ENCODE measurements around the gene DPP4. TPM values are rescaled to one million over a fixed set of nuclear protein-coding genes. Genes with fewer than 3 reads are reported as not detected.

The DPP4 gene
- total RNA-seq, 1 experiment from 2014 or later, result 2.8 TPM

DNA sequence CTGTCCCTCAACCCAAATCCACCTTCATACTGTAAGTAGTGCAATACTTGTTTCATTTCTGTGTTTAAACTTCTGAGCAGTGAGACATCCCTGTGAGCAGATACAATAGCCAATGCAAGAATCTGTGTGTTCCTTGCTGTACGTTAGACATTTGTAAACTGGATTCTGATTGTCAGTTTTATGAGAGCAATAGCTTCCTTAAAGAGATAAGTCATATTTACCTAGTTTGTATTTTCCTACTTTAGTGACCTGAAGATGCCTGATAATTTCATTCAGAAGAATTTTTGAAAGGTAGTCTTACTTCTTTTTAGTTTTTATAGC lies 90.7 kb downstream of the DPP4 start:
- no peak overlapping the region for H3K27ac ChIP-seq (ENCODE audit: insufficient read length, low read depth, low read length)
- no peaks in the 10 kb centered on the region for H3K9me3 Mint-ChIP-seq

More for the DNA sequence above, 90.7 kb downstream of the DPP4 start:
- DNase-seq, result no peak
- H3K4me3 Mint-ChIP-seq, result no peak overlapping the region
- Histone ChIP-seq H4K20me1 (ENCODE audit: control insufficient read depth, insufficient read depth, insufficient read length) (no peaks in the 10 kb centered on the region), H3K4me1 (ENCODE audit: insufficient read depth, low read length) (no peaks in the 10 kb centered on the region), H3K79me2 (ENCODE audit: insufficient read depth, low read length) (no peaks in the 10 kb centered on the region), H2AK5ac (ENCODE audit: insufficient read length, low read length) (no peak overlapping the region), H4K5ac (ENCODE audit: insufficient read length, low read depth, low read length) (no peak overlapping the region), H3K23me2 (ENCODE audit: insufficient read length, low read depth, low read length, poor library complexity, severe bottlenecking) (no peaks in the 10 kb centered on the region), H3K18ac (ENCODE audit: insufficient read length, low read depth, low read length) (no peak overlapping the region), H3K4ac (ENCODE audit: low read depth, low read length) (no peak overlapping the region), H3K27me3 (ENCODE audit: insufficient read depth, low read length) (no peaks in the 10 kb centered on the region), H2BK15ac (ENCODE audit: low read depth, low read length) (no peak overlapping the region), H3K9ac (ENCODE audit: extremely low read depth, insufficient read length, low read length) (no peak overlapping the region), H3T11ph (ENCODE audit: low read length) (no peak overlapping the region), H4K91ac (ENCODE audit: insufficient read length, low read depth, low read length) (no peak overlapping the region), H2AFZ (ENCODE audit: low read length) (no peak overlapping the region), H3K9me3 (ENCODE audit: control insufficient read depth, low read depth, low read length) (no peaks in the 10 kb centered on the region), H4K8ac (replicated peaks; ENCODE audit: insufficient read length, low read depth, low read length) (no peak overlapping the region), H3K4me2 (ENCODE audit: insufficient read depth, insufficient read length, low read length) (no peak overlapping the region), H2BK12ac (ENCODE audit: insufficient read length, low read depth, low read length) (no peak overlapping the region), H2BK120ac (ENCODE audit: low read depth, low read length, poor library complexity, severe bottlenecking) (no peak overlapping the region), H3K56ac (ENCODE audit: insufficient read length, low read depth, low read length) (no peak overlapping the region), H3K14ac (ENCODE audit: insufficient read depth, low read length) (no peak overlapping the region), H3K23ac (ENCODE audit: insufficient read length, low read depth, low read length) (no peak overlapping the region), H3K79me1 (ENCODE audit: insufficient read depth, low read depth, low read length, poor library complexity, severe bottlenecking) (no peaks in the 10 kb centered on the region), H2BK20ac (ENCODE audit: low read depth, low read length, poor library complexity, severe bottlenecking) (no peak overlapping the region), H2BK5ac (ENCODE audit: insufficient read length, low read length) (no peak overlapping the region)
- H3K36me3 Mint-ChIP-seq (ENCODE audit: insufficient read depth in 1 of 3, low read depth in 3 of 3), result no peaks in the 10 kb centered on the region
- H3K27ac Mint-ChIP-seq, result no peak overlapping the region
- no CpG with 5 or more reads among the region's 1 CpG for WGBS (ENCODE audit: extremely low coverage, insufficient read length, low lambda C conversion rate)
- TF ChIP-seq CTCF (conservative IDR thresholded peaks at IDR 0.05), result no peak
- H3K4me1 Mint-ChIP-seq, result no peaks in the 10 kb centered on the region; a peak in 1 of 4 replicates
- no peaks in the 10 kb centered on the region for H3K27me3 Mint-ChIP-seq (ENCODE audit: low read depth)

Measured in H9 (cell line).